ENCODE results near the gene MPZ. TPM values are rescaled to one million over a fixed set of nuclear protein-coding genes. Genes with fewer than 3 reads are reported as not detected.
A peak's percentile ranks its signal among the peaks of the same experiment; 100 is the strongest.

The MPZ gene
- total and polyA plus RNA-seq, 2 experiments from 2014 or later: 0.21 to 2.1 TPM

DNA sequence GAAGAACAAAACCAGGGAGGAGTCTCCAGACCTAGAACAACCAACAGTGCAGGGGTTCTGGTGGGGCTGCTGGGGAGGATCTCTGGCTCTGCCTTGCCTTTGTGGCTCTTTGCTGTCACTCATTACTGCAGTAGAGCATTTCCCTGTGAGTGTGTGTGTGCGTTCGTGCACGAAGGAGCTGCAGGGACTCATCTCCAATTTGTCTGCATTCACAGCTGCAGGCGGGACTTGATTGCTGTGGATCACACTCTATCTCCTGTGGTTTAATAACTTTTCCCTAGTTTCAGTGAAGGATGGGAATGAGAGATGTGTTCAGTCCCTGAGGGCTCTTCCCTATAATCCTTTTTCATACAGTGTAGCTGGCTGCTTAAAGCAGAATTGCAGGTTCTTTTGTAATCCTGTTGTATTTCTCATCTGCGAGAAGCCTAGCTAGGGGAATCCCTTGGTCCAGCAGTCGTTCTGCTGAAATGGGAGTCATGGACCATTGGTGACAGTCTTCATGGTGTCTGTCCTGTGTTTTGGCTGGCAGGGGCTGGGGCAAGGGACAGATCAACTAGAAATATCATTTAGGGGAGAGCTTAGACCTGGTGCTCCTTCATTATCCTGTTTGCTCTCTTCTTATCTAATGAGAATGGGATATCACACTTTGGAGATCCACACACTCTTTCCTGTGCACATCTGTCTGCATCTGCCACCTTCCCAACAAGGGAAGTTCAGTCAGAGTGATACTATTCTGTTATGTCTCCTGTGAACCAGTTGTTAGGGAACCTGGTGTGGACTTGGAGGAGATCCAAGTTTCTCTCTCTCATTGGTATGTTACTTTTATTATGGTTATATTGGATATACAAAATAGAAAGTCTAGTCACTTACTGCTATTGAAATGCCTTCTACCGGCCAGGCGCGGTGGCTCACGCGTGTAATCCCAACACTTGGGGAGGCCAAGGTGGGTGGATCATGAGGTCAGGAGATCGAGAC lies 48.2 kb downstream of the MPZ start:
- TF ChIP-seq, protein P1, sequence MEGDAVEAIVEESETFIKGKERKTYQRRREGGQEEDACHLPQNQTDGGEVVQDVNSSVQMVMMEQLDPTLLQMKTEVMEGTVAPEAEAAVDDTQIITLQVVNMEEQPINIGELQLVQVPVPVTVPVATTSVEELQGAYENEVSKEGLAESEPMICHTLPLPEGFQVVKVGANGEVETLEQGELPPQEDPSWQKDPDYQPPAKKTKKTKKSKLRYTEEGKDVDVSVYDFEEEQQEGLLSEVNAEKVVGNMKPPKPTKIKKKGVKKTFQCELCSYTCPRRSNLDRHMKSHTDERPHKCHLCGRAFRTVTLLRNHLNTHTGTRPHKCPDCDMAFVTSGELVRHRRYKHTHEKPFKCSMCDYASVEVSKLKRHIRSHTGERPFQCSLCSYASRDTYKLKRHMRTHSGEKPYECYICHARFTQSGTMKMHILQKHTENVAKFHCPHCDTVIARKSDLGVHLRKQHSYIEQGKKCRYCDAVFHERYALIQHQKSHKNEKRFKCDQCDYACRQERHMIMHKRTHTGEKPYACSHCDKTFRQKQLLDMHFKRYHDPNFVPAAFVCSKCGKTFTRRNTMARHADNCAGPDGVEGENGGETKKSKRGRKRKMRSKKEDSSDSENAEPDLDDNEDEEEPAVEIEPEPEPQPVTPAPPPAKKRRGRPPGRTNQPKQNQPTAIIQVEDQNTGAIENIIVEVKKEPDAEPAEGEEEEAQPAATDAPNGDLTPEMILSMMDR (IDR thresholded peaks at IDR 0.05; ENCODE audit: poor library complexity): no peak
- TF ChIP-seq EZH2 (IDR thresholded peaks at IDR 0.05; ENCODE audit: borderline replicate concordance) (no peak), EZH2phosphoT487 (IDR thresholded peaks at IDR 0.05; ENCODE audit: low read depth, severe bottlenecking, unreplicated experiment) (no peak)
- Histone ChIP-seq H3K27me3 (peaks cover 26% of the 10 kb centered on the region), H2AFZ (no peak overlapping the region), H3K4me1 (ENCODE audit: insufficient read depth) (peaks cover 6% of the 10 kb centered on the region), H3K4me3 (no peak overlapping the region), H3K79me2 (no peaks in the 10 kb centered on the region), H3K4me2 (peak overlapping the region; percentile 58), H3K27ac (no peak overlapping the region), H3K9me3 (ENCODE audit: low read depth) (peaks cover 4% of the 10 kb centered on the region), H4K20me1 (ENCODE audit: insufficient read depth, poor library complexity, severe bottlenecking) (no peaks in the 10 kb centered on the region), H3K9me2 (replicated peaks; ENCODE audit: insufficient read depth) (no peaks in the 10 kb centered on the region), H3K36me3 (replicated peaks; ENCODE audit: insufficient read depth, low read depth) (no peaks in the 10 kb centered on the region)
- WGBS (ENCODE audit: low lambda C conversion rate, missing lambda C conversion rate): 77% methylated on average over 12 of the region's 12 CpGs
- no peak for DNase-seq (ENCODE audit: low spot score)

- no peak overlapping the region for H2AFZ ChIP-seq
These were observed 49.1 kb downstream of the MPZ start for GRCh38 chr1:161260376-161261260.

GRCh38 chr1:161259765-161260164 lies 50.0 kb downstream of the MPZ start:
- Histone ChIP-seq H3K4me1 (ENCODE audit: insufficient read depth) (peaks cover 6% of the 10 kb centered on the region), H3K27me3 (peaks cover 26% of the 10 kb centered on the region), H3K9me2 (replicated peaks; ENCODE audit: insufficient read depth) (no peaks in the 10 kb centered on the region), H3K4me2 (no peak overlapping the region), H3K36me3 (replicated peaks; ENCODE audit: insufficient read depth, low read depth) (no peaks in the 10 kb centered on the region), H2AFZ (no peak overlapping the region), H3K9me3 (ENCODE audit: low read depth) (peaks cover 4% of the 10 kb centered on the region), H4K20me1 (ENCODE audit: insufficient read depth, poor library complexity, severe bottlenecking) (no peaks in the 10 kb centered on the region), H3K4me3 (no peak overlapping the region), H3K27ac (no peak overlapping the region), H3K79me2 (no peaks in the 10 kb centered on the region)
- WGBS (ENCODE audit: low lambda C conversion rate, missing lambda C conversion rate): 61% methylated on average over 1 of the region's 1 CpG
- DNase-seq (ENCODE audit: low spot score): no peak
- TF ChIP-seq, protein P1 (IDR thresholded peaks at IDR 0.05; ENCODE audit: poor library complexity): no peak
- TF ChIP-seq EZH2phosphoT487 (IDR thresholded peaks at IDR 0.05; ENCODE audit: low read depth, severe bottlenecking, unreplicated experiment) (no peak), EZH2 (IDR thresholded peaks at IDR 0.05; ENCODE audit: borderline replicate concordance) (no peak)

More at GRCh38 chr1:161260376-161261260, 49.1 kb downstream of the MPZ start:
- H4K20me1 ChIP-seq (ENCODE audit: insufficient read depth, poor library complexity, severe bottlenecking): no peaks in the 10 kb centered on the region
- H3K9me3 ChIP-seq (ENCODE audit: low read depth): peaks cover 4% of the 10 kb centered on the region
- TF ChIP-seq EZH2phosphoT487 (IDR thresholded peaks at IDR 0.05; ENCODE audit: low read depth, severe bottlenecking, unreplicated experiment): no peak
- no peak for TF ChIP-seq EZH2 (IDR thresholded peaks at IDR 0.05; ENCODE audit: borderline replicate concordance)
- TF ChIP-seq, protein P1 (IDR thresholded peaks at IDR 0.05; ENCODE audit: poor library complexity): no peak
- peaks cover 6% of the 10 kb centered on the region for H3K4me1 ChIP-seq (ENCODE audit: insufficient read depth)
- no peaks in the 10 kb centered on the region for H3K9me2 ChIP-seq (replicated peaks; ENCODE audit: insufficient read depth)
- H3K4me2 ChIP-seq: peak overlapping the region; percentile 58
- no peaks in the 10 kb centered on the region for H3K79me2 ChIP-seq
- DNase-seq (ENCODE audit: low spot score): peak; percentile 40
- no peaks in the 10 kb centered on the region for H3K36me3 ChIP-seq (replicated peaks; ENCODE audit: insufficient read depth, low read depth)
- H3K4me3 ChIP-seq: no peak overlapping the region
- peaks cover 26% of the 10 kb centered on the region for H3K27me3 ChIP-seq
- no peak overlapping the region for H3K27ac ChIP-seq
- WGBS (ENCODE audit: low lambda C conversion rate, missing lambda C conversion rate): 59% methylated on average over 9 of the region's 9 CpGs
